NOMO-1 treated with dmso at 0.1 percent for 144 hours (cell line): ENCODE measurements around the gene DYNLRB1.

Experiments
- DNase-seq: peaks from one replicate; lab custom pipeline; 2025; ENCODE audit not compliant: unreplicated experiment; lab: John Stamatoyannopoulos, UW

DYNLRB1 gene

GRCh38 chr20:34553366-34553867 is 37.2 kb downstream of the DYNLRB1 start:
- DNase-seq = no peak

GRCh38 chr20:34557936-34558319 is 41.7 kb downstream of the DYNLRB1 start:
- DNase-seq = no peak

- no peak for DNase-seq
Observed at GRCh38 chr20:34558320-34559218, 42.3 kb downstream of the DYNLRB1 start, which contains the start of gene MAP1LC3A. MAP1LC3A (plus strand) TSS chr20:34558718; CDS start chr20:34558869, 151 bp downstream.

GRCh38 chr20:34559311-34560140 is 43.3 kb downstream of the DYNLRB1 start:
- DNase-seq = no peak

DNA sequence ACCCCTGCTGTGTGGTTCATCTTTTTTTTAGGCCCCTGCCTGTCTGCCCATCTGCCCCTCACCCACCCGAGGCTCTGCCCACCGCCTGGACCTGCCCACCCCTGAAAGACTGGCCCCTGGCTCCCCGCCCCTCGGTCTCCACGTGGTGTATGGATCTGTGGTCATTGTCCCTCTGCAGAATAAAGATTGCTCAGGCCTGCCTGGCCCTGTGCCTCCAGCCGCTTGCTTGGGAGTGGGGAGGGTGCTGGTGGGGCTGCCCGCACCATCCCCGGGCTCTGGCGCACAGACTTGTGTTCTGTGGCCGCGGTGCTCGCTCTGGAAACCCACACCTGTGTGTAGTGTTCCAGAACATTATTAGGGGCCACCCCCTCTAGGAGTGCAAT is 43.9 kb downstream of the DYNLRB1 start:
- no peak for DNase-seq

DNA sequence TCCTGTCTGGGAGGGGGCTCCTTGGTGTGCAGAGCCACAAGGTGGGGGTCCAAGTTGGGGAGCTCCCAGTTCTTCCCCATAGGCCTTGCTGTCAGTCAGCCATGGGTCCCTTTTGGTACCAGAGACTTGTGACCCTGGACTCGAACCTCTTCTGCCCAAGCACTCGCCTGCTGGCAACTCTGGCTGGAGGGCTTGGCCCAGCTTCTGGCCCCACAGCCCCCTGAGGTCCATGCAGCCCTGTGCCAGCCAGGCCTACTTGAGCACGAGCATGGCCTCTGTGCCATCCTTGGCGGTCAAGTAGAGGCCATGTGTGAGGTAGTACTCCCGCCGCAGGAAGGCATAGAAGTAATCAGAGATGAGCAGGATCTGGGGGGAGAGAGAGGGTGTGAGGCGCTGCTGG is 44.4 kb downstream of the DYNLRB1 start:
- no peak for DNase-seq

GRCh38 chr20:34561661-34562060 is 45.4 kb downstream of the DYNLRB1 start:
- DNase-seq = no peak

- no peak for DNase-seq
Observed at GRCh38 chr20:34562641-34563040, 46.4 kb downstream of the DYNLRB1 start.

DNA sequence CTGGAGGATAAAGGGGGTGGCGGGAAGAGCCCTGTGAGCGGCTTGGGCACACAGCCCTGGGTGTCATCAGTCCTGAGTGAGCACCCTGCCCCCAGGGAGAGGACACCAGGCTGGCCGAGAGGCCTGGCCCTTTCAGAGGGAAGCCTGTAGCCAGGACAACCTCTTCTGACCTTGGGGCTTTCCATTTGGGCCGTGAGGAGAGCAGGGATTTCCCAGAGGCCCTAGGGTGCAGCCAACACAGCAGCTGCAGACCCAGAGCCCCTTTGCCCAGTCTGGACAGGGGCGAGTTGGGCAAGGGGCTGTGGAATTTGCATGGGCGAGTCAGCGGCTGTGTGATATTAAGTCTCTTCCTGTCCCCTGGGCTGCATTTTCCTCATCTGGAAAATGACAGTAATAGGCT is 48.6 kb downstream of the DYNLRB1 start:
- DNase-seq = no peak

- DNase-seq = no peak
Observed at GRCh38 chr20:34566978-34567891, 51.0 kb downstream of the DYNLRB1 start.

DNA sequence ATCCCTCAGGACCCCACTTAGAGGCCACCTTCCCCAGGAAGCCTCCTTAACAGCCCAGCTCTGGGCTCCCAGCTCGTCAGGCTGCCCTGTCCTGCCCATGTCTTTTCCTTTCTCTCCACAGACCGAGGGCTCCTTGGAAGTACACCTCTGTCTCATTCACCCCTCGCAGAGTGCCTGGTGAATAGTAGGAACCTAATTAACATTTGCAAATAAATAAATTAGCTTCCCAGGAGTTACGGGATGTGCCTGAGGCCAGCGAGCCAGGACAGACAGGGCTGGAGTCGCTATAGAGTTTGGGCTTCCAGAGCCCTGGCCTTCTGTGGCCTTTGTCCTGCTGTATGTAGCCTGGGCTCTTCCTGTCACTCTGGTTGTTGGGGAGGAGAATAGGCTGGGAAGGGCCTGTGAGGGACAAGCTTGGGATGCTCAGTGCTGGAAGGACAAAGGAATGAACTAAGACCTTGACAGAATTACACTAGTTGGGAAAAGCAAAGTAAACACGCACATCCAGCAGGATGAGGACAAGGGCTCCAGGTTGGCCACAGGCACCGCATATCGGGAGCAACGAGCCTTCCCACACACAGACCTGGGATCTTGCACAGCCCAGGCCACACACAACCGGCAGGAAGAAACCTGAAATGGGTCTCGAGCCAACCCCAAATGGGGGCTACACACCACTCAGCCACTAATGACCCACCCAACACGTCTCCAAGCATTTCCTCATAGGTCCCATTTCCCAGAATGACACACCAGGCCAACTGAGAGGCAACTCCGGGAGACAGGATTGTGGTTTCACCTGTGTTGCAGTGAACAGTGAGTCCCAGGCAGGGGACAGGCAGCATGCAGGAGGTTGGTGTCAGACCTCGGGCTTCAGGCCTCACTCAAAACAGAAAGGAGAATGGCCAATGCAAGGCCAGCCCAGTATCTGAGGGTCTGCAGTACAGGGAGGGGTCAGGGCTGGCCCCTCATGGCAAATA is 52.0 kb downstream of the DYNLRB1 start:
- no peak for DNase-seq

- no peak for DNase-seq
Observed at GRCh38 chr20:34569598-34569997, 53.4 kb downstream of the DYNLRB1 start.

GRCh38 chr20:34570859-34571306 is 54.7 kb downstream of the DYNLRB1 start:
- peak; percentile 35 for DNase-seq

- no peak for DNase-seq
Observed at GRCh38 chr20:34571753-34572152, 55.5 kb downstream of the DYNLRB1 start.

- no peak for DNase-seq
Observed at GRCh38 chr20:34573541-34574300, 57.5 kb downstream of the DYNLRB1 start.

DNA sequence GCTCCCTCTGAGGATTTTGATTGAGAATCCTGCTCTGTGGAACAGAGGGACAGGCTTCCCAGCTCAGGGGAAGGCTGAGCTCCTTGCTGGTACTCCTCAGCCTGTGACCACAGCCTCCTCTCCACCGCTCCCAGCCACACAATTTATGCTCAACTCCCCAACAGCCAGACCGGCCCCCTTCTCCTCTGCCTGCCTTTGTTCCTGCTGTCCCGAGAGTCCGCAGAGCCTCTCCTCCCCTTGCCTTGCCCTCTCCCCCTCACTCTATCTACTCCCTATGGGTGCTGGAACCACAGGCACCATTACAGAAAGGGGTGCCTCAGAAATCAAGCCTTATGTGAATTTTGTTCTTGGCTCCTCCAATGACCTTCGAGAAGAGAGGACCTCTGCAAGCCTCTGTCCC is 58.2 kb downstream of the DYNLRB1 start:
- DNase-seq = no peak

DNA sequence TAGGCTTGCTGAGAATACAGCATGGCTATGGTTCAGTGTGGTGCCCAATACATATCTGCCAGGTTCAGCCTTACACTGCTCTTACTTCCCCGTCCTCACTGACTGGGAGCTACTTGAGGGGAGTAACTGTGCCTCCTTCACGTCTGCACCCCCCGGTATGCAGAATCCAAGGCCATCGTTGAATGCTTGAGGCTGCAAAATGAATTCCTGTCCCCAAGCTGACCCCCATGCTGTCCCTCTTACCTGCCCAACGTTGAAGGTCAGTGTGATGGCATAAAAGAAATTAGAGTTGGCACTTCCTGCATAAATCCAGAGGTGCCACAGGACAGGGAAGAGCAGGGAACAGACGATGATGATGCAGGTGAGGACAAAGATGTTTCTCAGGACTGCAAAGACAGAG is 58.6 kb downstream of the DYNLRB1 start:
- DNase-seq = no peak

GRCh38 chr20:34575271-34575670 is 59.0 kb downstream of the DYNLRB1 start:
- no peak for DNase-seq

DNA sequence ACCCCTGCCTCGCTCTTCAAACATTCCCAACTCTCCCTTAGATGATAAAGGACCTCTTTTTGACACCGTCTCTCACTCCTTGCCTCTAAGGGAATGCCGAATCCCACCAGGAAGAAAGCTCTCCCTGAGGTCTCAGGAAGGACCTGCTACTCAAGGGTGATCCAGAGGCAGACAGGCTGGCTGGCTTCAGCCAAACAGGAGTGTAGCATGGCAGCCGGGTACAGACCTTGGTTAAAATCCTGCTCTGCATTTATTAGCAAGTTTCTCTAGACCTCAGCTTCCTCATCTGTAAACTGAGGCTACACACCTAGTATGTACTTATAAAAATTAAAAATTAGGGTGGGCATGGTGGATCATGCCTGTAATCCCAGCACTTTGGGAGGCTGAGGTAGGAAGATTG is 59.5 kb downstream of the DYNLRB1 start:
- no peak for DNase-seq
